Peyer's patch (tissue), 4 donors: ENCODE results near the gene CDKN2AIPNL.
A peak's percentile ranks its signal among the peaks of the same experiment; 100 is the strongest.

Experiments
- POLR2A ChIP-seq, 2 donors: fragments of 450-650 bp; IDR thresholded peaks; one replicate each; pipeline ENCODE4 v1.5.1; 2017; ENCODE audit warnings: antibody characterized with exemption in 2 of 2, mild to moderate bottlenecking in 2 of 2, moderate library complexity in 2 of 2
- TF ChIP-seq, protein P1 (sequence below), 6 experiments: fragments of 450-650 bp in 4 of 6; fragments of 200-600 bp in 2 of 6; sonication (generic) in 1 of 6; IDR thresholded peaks; one replicate each; pipeline ENCODE4 v1.5.1; 2017 to 2019; ENCODE audit warnings: antibody characterized with exemption in 6 of 6, mild to moderate bottlenecking in 3 of 6, moderate library complexity in 1 of 6

DNA sequence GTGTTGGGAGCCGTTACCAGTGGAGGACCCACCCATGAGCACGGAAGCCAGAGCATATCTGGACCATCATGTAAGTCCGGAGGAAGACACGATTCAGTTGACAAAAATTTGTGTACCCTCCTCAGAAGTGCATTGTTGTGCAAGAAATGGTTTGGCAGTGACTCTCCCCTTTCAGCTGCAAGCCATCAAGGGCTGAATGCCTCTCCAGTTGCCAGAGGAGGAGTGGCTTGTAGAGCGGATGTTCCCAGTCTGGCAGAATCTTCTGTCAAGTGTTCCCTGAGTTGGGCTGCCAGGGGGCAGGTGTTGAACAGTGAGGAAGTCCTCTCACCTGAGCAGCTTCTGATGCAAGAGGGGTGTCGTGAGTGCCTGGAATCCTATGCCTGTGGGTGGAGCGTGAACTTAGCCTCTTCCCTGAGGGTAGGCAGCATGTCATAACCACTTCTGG is 27.6 kb upstream of the CDKN2AIPNL start:
- TF ChIP-seq POLR2A (IDR thresholded peaks at IDR 0.05) = no peak
- TF ChIP-seq, protein P1, sequence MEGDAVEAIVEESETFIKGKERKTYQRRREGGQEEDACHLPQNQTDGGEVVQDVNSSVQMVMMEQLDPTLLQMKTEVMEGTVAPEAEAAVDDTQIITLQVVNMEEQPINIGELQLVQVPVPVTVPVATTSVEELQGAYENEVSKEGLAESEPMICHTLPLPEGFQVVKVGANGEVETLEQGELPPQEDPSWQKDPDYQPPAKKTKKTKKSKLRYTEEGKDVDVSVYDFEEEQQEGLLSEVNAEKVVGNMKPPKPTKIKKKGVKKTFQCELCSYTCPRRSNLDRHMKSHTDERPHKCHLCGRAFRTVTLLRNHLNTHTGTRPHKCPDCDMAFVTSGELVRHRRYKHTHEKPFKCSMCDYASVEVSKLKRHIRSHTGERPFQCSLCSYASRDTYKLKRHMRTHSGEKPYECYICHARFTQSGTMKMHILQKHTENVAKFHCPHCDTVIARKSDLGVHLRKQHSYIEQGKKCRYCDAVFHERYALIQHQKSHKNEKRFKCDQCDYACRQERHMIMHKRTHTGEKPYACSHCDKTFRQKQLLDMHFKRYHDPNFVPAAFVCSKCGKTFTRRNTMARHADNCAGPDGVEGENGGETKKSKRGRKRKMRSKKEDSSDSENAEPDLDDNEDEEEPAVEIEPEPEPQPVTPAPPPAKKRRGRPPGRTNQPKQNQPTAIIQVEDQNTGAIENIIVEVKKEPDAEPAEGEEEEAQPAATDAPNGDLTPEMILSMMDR (IDR thresholded peaks at IDR 0.05) = peak in 1 of 6 experiments; percentile 29
